NCI-H82 treated with DMSO at 0.1 percent for 48 hours (cell line): ENCODE results near the gene ENTREP3.
"Not testable (repeated sequence)": the region's sequence is repeated elsewhere in the genome, so short reads cannot be mapped to it uniquely, and the experiment has no call there.

Source experiments
- DNase-seq: peaks from one replicate; lab custom pipeline; 2025; ENCODE audit not compliant: unreplicated experiment; lab: John Stamatoyannopoulos, UW

The ENTREP3 gene

GRCh38 chr1:155251566-155251965 is 3.7 kb downstream of the ENTREP3 start:
- DNase-seq = no peak

GRCh38 chr1:155250633-155251449 is 4.4 kb downstream of the ENTREP3 start:
- peak; percentile 91 for DNase-seq

DNA sequence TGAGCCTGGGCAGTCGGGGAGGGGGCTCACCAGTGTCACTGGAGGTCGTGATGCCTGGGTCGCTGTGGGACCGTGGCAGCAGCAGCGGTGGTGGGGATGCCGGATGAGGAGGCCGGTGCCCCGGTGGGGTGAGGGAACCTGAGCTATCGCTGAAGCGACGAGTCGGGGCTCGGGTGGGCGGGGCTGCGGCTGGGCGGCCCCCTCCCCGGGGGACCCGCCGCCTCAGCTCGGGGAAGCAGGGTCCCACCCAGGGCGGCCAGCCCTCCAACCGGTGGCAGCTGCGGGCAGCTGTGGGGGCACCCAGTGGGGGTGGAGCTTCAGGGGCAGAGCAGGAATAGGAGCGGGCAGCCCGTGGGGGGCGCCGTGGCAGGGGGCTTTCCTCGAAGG is 5.0 kb downstream of the ENTREP3 start:
- no peak for DNase-seq

- DNase-seq = no peak
These were observed 7.4 kb downstream of the ENTREP3 start for GRCh38 chr1:155247667-155248553.

- DNase-seq = not testable (repeated sequence)
These were observed 8.5 kb downstream of the ENTREP3 start for GRCh38 chr1:155246796-155247195.

- no peak for DNase-seq
These were observed 10.1 kb downstream of the ENTREP3 start for GRCh38 chr1:155245163-155245524.

- peak; percentile 98 for DNase-seq
These were observed 10.7 kb downstream of the ENTREP3 start for GRCh38 chr1:155244368-155245162.

GRCh38 chr1:155242805-155243358 is 12.4 kb downstream of the ENTREP3 start:
- DNase-seq = no peak

- DNase-seq = no peak
These were observed 13.4 kb downstream of the ENTREP3 start for GRCh38 chr1:155241841-155242264.

DNA sequence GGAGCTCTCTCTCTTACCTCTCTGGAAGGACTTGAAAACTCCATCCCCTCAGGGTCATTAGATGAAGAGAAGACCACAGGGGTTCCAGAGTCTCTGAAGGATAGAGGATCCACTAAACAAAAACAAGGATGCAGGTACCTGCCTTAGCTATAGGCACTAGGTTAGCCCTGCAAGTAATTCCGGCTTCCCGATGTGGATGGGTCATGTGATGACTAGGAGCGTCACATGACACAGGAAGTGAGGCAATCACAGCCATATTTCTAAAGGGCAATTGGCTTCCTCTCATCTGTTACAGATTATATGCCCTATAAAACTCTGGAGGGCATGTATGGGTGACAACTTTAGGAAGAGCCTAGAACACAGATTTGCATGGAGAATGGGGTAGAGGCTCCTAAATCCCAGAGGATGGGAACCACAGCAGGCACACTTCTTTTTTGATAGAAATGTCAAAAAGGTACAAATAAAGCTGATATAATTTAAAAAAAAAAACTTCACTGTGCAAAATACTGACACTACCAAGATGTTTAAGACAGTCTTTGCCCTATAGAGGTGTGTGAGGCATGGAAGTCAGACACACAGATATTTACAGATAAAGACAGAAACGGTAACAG is 14.1 kb downstream of the ENTREP3 start:
- DNase-seq = peak; percentile 71

- DNase-seq = no peak
These were observed 18.8 kb downstream of the ENTREP3 start for GRCh38 chr1:155236451-155236850.

- DNase-seq = not testable (repeated sequence)
These were observed 19.9 kb downstream of the ENTREP3 start for GRCh38 chr1:155235375-155235774.

- DNase-seq = not testable (repeated sequence)
These were observed 21.8 kb downstream of the ENTREP3 start for GRCh38 chr1:155233502-155233901.

GRCh38 chr1:155232001-155232978 is 23.0 kb downstream of the ENTREP3 start:
- not testable (repeated sequence) for DNase-seq

DNA sequence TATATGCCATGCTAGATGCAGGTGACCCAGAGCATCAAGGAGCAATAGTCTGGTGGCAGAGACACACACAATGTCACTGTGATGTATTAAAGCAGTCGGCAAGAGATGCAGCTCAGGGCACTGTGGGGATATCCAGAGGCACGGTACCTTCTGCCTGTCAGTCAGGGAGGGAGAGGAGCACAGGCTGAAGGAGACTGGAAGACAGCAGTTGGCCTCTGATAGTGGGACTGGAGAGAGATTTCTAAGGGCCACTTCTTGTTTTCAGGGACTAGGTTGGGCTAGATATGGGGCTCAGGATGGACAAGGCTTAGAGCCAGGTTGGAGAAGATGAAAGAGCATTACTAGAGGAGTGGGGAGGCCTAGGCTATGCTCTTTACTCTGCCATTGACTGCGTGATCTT is 24.0 kb downstream of the ENTREP3 start:
- DNase-seq = not testable (repeated sequence)

DNA sequence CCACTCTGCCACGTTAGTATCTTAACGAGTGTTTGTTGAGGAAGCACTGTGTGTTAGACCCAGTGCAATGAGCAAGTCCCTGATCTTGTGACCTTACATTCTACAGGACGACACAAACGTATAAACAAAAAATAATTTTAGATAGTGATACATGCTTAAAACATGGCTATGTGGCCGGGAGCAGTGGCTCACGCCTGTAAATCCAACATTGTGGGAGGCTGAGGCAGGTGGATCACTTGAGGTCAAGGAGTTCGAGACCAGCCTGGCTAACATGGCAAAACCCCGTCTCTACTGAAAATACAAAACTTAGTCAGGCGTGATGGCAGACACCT is 27.2 kb downstream of the ENTREP3 start:
- no peak for DNase-seq

GRCh38 chr1:155227261-155228095 is 27.8 kb downstream of the ENTREP3 start:
- DNase-seq = peak; percentile 99

GRCh38 chr1:155226910-155227260 is 28.4 kb downstream of the ENTREP3 start:
- DNase-seq = no peak
